Breast epithelium (tissue), 3 donors: ENCODE data around the gene NUDCD2.

Source experiments
- CTCF ChIP-seq, 3 donors: fragments of 450-650 bp; IDR thresholded peaks; one replicate each; pipeline ENCODE4 v1.5.1; 2016 to 2017; ENCODE audit warnings: antibody characterized with exemption in 3 of 3, mild to moderate bottlenecking in 3 of 3, moderate library complexity in 3 of 3
- POLR2A ChIP-seq: fragments of 450-650 bp; IDR thresholded peaks from one replicate; pipeline ENCODE4 v1.6.1; 2016; ENCODE audit warnings: antibody characterized with exemption, mild to moderate bottlenecking, moderate library complexity
- POLR2AphosphoS5 ChIP-seq, 3 donors: sonication (generic); formaldehyde crosslinking; IDR thresholded peaks; one replicate each; pipeline ENCODE4 v1.6.1; 2017; ENCODE audit warnings: antibody characterized with exemption in 3 of 3

- TF ChIP-seq CTCF (IDR thresholded peaks at IDR 0.05): no peak
- no peak for TF ChIP-seq POLR2AphosphoS5 (IDR thresholded peaks at IDR 0.05)
- no peak for TF ChIP-seq POLR2A
Measured at GRCh38 chr5:163459462-163459818, 462 bp downstream of the NUDCD2 start.
